Kidney epithelial cell (primary cell): ENCODE results near the gene MAN2A1. TPM values are rescaled to one million over a fixed set of nuclear protein-coding genes. Genes with fewer than 3 reads are reported as not detected.

Experiments
- DNase-seq: peaks from one replicate; pipeline ENCODE4 v3.0.0-alpha.2; 2010; ENCODE audit warnings: low read depth
- H3K27me3 ChIP-seq: 2 replicates; pipeline ENCODE4 v1.6.0; 2011; ENCODE audit warnings: low read length; ENCODE audit not compliant: control insufficient read depth, insufficient read depth
- H3K36me3 ChIP-seq: 2 replicates; pipeline ENCODE4 v1.5.1; 2011; ENCODE audit warnings: low read length; ENCODE audit not compliant: control insufficient read depth, insufficient read depth
- H3K4me3 ChIP-seq: 2 replicates; pipeline ENCODE4 v1.5.1; 2011; ENCODE audit warnings: low read depth, mild to moderate bottlenecking, control low read depth, low read length
- total RNA-seq: library from RNA; depleted of rRNA; stranded (reverse); fragments of >200 nt; gene quantifications from 2 replicates; pipeline ENCODE4 v1.2.3, GENCODE V29; 2015
- TF ChIP-seq, protein P1 (sequence below): IDR thresholded peaks from 2 replicates; pipeline ENCODE4 v1.5.1; 2011; ENCODE audit warnings: mild to moderate bottlenecking, moderate library complexity, low read length, control low read depth, inconsistent platforms; ENCODE audit not compliant: insufficient read depth, poor library complexity, severe bottlenecking

The MAN2A1 gene
- total RNA-seq, 1 donor from 2014 or later = 53.1 TPM

DNA sequence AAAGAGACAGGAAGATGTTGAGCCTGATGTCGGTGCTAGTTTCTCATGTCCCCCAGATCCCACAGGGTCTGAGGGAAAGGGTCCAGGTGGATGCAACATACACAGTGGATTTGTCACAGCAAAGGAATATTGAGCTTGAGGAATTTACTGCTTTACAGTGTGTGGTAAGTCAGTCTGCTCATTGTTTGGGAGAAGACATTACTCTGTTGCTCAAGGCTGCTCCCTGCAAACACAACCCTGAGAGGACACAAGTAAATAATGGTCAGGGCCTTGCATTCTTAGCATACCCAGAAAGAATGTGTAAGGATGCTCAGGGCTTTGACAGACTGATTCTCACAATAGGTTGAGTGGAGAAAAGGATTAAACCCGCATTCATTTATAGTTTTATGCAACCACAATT is 7.3 kb upstream of the MAN2A1 start:
- no peak for DNase-seq
- TF ChIP-seq, protein P1, sequence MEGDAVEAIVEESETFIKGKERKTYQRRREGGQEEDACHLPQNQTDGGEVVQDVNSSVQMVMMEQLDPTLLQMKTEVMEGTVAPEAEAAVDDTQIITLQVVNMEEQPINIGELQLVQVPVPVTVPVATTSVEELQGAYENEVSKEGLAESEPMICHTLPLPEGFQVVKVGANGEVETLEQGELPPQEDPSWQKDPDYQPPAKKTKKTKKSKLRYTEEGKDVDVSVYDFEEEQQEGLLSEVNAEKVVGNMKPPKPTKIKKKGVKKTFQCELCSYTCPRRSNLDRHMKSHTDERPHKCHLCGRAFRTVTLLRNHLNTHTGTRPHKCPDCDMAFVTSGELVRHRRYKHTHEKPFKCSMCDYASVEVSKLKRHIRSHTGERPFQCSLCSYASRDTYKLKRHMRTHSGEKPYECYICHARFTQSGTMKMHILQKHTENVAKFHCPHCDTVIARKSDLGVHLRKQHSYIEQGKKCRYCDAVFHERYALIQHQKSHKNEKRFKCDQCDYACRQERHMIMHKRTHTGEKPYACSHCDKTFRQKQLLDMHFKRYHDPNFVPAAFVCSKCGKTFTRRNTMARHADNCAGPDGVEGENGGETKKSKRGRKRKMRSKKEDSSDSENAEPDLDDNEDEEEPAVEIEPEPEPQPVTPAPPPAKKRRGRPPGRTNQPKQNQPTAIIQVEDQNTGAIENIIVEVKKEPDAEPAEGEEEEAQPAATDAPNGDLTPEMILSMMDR = no peak
- no peaks in the 10 kb centered on the region for H3K36me3 ChIP-seq
- no peaks in the 10 kb centered on the region for H3K27me3 ChIP-seq
- H3K4me3 ChIP-seq = no peak overlapping the region

DNA sequence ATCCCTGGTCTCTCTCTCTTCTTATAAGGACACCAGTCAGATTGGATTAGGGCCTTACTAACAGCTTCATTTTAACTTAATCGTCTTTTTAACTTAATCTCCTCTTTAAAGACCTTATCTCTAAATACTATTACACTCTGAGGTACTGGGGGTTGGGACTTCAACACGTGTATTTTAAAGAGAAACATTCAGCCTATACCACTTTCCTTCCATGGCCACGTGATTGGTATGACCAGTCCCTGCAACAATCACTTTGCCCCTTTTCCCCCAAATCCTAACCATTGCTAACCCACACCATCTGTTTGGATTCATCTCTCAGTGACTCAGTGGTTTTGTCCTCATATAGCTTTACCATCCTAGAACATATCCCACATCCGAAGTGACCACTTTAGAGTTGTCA is 3.8 kb upstream of the MAN2A1 start:
- no peaks in the 10 kb centered on the region for H3K36me3 ChIP-seq
- TF ChIP-seq, protein P1 = no peak
- no peak for DNase-seq
- H3K4me3 ChIP-seq = no peak overlapping the region
- H3K27me3 ChIP-seq = no peaks in the 10 kb centered on the region

DNA sequence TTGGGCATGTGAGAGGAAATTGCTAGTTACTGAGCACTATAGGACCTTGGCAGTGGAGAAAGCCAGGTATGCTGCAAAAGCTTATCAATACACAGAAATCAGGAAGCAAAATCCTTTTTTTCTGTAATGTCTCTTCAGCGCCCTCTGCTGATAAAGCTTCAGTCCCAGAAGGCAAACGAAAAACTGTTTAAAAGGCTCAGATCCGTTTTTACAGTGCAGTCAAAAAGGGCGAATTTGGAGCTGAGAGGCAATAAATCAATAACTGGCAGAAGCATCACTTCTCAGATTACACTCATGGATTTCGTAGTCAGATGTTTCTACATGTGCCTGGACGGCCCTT is 1.1 kb upstream of the MAN2A1 start:
- no peaks in the 10 kb centered on the region for H3K36me3 ChIP-seq
- no peak for DNase-seq
- no peaks in the 10 kb centered on the region for H3K27me3 ChIP-seq
- TF ChIP-seq, protein P1 = peak; percentile 47
- peak overlapping the region; percentile 43 for H3K4me3 ChIP-seq

DNA sequence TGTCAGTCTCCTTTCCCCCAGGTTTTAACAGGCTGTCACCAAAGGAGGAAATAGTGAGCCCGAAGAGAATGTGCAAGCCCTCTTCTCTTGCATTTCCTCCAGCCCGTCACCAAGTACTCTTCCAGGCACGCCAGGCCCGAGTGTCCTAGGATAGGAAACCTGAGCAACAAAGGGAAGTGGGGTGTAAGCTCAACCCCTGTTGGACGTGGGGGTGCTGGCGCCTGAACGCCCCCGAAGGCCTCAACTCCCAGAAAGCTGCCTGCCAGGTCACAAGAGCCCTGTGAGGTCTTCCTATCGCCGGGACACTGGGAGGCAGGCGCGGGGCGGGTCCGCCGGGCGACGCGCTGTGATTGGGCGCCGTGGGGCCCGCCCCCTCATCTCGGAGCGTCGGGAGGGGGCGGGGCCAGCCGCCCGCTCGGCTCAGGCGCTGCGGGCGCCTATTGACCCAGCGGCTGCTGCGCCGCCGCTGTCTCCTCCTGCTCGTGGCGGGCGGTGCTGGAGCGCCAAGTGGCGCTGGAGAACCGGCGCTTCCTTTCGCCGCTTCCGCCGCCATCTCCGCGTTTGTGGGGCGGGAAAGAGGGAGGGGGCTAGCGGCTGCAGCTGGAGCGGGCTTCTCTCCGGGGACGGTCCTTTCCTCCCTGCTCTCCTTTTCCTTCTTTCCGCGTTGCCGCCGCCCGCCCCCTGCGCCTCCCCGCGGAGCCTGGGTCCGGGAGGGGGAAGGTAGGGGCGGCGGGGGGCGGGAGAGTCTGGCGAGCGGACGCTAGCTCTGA is 572 bp upstream of the MAN2A1 start:
- Histone ChIP-seq H3K36me3 (no peaks in the 10 kb centered on the region), H3K27me3 (no peaks in the 10 kb centered on the region), H3K4me3 (peak overlapping the region; percentile 90)
- DNase-seq = peak; percentile 53
- TF ChIP-seq, protein P1 = peak; percentile 7

DNA sequence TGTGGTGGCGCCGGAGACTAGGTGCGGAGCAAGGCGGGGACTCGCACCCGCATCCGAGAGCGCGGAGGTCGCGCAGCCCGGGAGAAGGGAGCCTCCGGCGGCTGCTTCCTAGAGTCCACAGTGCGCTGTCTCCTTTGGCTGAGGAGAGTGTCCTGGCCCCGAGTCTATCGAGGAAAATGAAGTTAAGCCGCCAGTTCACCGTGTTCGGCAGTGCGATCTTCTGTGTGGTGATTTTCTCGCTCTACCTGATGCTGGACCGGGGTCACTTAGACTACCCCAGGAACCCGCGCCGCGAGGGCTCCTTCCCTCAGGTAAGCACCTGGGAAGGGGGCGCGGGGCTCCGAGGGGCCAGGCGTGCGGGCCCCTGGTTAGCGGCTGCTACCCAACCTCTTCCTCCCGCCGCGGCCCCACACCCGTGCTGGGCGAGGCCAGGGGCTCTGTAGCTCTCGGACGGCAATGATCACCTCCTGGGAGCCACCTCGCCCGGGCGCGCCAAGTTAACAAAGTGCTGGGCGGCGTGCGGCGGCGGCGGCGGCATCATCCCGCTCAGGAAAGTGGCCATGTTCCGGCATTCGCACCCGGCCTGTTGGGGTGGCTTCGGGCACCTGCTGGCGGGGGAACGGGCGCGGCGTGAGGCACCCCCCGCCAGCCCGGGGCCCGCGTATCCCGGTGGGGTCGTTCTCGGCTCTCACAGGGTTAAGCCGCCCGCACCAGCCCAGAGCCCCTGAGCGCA is 681 bp downstream of the MAN2A1 start:
- Histone ChIP-seq H3K36me3 (no peaks in the 10 kb centered on the region), H3K27me3 (no peaks in the 10 kb centered on the region), H3K4me3 (peak overlapping the region; percentile 90)
- no peak for DNase-seq
- TF ChIP-seq, protein P1 = no peak
